GM12878 (cell line): ENCODE data around the gene FALEC. TPM values are rescaled to one million over a fixed set of nuclear protein-coding genes. Genes with fewer than 3 reads are reported as not detected.

Source experiments
- CBX5 ChIP-seq: sonication (generic); IDR thresholded peaks from 2 replicates; pipeline ENCODE4 v1.6.1; 2016; ENCODE audit warnings: low read depth, moderate library complexity, mild to moderate bottlenecking, inconsistent platforms
- ELK1 ChIP-seq: IDR thresholded peaks from 2 replicates; pipeline ENCODE4 v1.6.1; 2012; ENCODE audit warnings: low read depth, low read length, improper control_type of control experiment
- HDGF ChIP-seq: fragments of 450-650 bp; IDR thresholded peaks from 2 replicates; pipeline ENCODE4 v1.6.1; 2016; ENCODE audit warnings: antibody characterized with exemption
- HSF1 ChIP-seq: fragments of 150-350 bp; IDR thresholded peaks from 2 replicates; pipeline ENCODE4 v1.6.1; 2014; ENCODE audit warnings: mild to moderate bottlenecking, low read depth, low read length
- NFYA ChIP-seq: IDR thresholded peaks from 2 replicates; pipeline ENCODE4 v1.6.1; 2011; ENCODE audit warnings: low read depth, mild to moderate bottlenecking, low read length, improper control_type of control experiment, borderline replicate concordance
- NR2C2 ChIP-seq: IDR thresholded peaks from 2 replicates; pipeline ENCODE4 v1.6.1; 2011; ENCODE audit warnings: borderline replicate concordance, low read depth; ENCODE audit not compliant: control insufficient read depth, insufficient read length
- RAD21 ChIP-seq: IDR thresholded peaks from 2 replicates; pipeline ENCODE4 v1.6.1; 2011; ENCODE audit warnings: mild to moderate bottlenecking, low read depth, low read length, moderate library complexity; ENCODE audit not compliant: insufficient read depth
- RELB ChIP-seq: fragments of 450-650 bp; IDR thresholded peaks from 2 replicates; pipeline ENCODE4 v1.6.1; 2017; ENCODE audit warnings: low read depth, mild to moderate bottlenecking, moderate library complexity
- TAF1 ChIP-seq: IDR thresholded peaks from 2 replicates; pipeline ENCODE4 v1.6.1; 2011; ENCODE audit warnings: mild to moderate bottlenecking, low read depth, low read length, borderline replicate concordance
- ZBTB4 ChIP-seq: fragments of 450-650 bp; formaldehyde crosslinking; IDR thresholded peaks from 2 replicates; pipeline ENCODE4 v1.4.0; 2022; ENCODE audit warnings: mild to moderate bottlenecking, moderate library complexity
- ZNF687 ChIP-seq: fragments of 450-650 bp; IDR thresholded peaks from 2 replicates; pipeline ENCODE4 v1.6.1; 2017; ENCODE audit warnings: mild to moderate bottlenecking, moderate library complexity
- polyA plus RNA-seq, 11 experiments: library from polyadenylated mRNA; depleted of rRNA in 4 of 11; unstranded in 6 of 11; stranded (reverse) in 5 of 11; fragments of >200 nt; fragmentation: Nextera tagmentation in 4 of 11; fragmentation: Illumina TruSeq in 1 of 11; extraction: Ambion mirVana in 4 of 11; extraction: Trizol in 1 of 11; gene quantifications; 1 replicate in 1 of 11; 2 replicates in 10 of 11; pipeline versions ENCODE4 v1.2.1 to v1.2.3, GENCODE V29; 2011 to 2016; ENCODE audit warnings: inconsistent platforms in 2 of 11, missing spikeins in 2 of 11, low read depth in 1 of 11
- total RNA-seq, 4 experiments: library from RNA; depleted of rRNA in 3 of 4; stranded (reverse); fragments of >200 nt in 3 of 4; fragmentation: Illumina TruSeq in 1 of 4; extraction: Trizol in 1 of 4; gene quantifications; 2 replicates each; pipeline versions ENCODE4 v1.2.1 to v1.2.3, GENCODE V29; 2013 to 2021

The FALEC gene
- total and polyA plus RNA-seq, 10 of the 15 experiments (the other 5 are each of a cell fraction or from before 2014, with no cell fraction given): 0.21 to 0.71 (median 0.32) TPM; not detected in 3

- no peak for TF ChIP-seq ZBTB4
- TF ChIP-seq ZNF687: no peak
- no peak for TF ChIP-seq RAD21
- TF ChIP-seq HSF1: no peak
- no peak for TF ChIP-seq ELK1
- no peak for TF ChIP-seq NFYA
- TF ChIP-seq RELB: no peak
- no peak for TF ChIP-seq HDGF
- TF ChIP-seq NR2C2: no peak
- TF ChIP-seq CBX5: no peak
- TF ChIP-seq TAF1: no peak
Observed at GRCh38 chr1:150493175-150493574, 22.4 kb upstream of the FALEC start (continued).
